Measurements from ENCODE around the gene ZNF343.

- TF ChIP-seq ESRRA (IDR thresholded peaks at IDR 0.05; ENCODE audit: borderline replicate concordance, low read length) (no peak), CTCF (IDR thresholded peaks at IDR 0.05) (no peak), REST (IDR thresholded peaks at IDR 0.05) (no peak), CHD2 (IDR thresholded peaks at IDR 0.05; ENCODE audit: low read length, partially characterized antibody) (no peak), ZFP36 (IDR thresholded peaks at IDR 0.05; ENCODE audit: borderline replicate concordance, partially characterized antibody) (no peak), ELK1 (IDR thresholded peaks at IDR 0.05; ENCODE audit: low read depth, low read length) (no peak), POLR2A (IDR thresholded peaks at IDR 0.05; ENCODE audit: low read length) (no peak), ZC3H11A (IDR thresholded peaks at IDR 0.05) (no peak), BHLHE40 (IDR thresholded peaks at IDR 0.05; ENCODE audit: low read depth, low read length) (no peak), JUNB (IDR thresholded peaks at IDR 0.05) (no peak)
Measured at GRCh38 chr20:2528671-2529271, 20.1 kb upstream of the ZNF343 start.

All from A549 (cell line).